Non-pigmented ciliary epithelial cell (primary cell): ENCODE measurements around the gene RCAN1.

Experiments used
- DNase-seq: peaks from one replicate; pipeline ENCODE4 v3.0.0-alpha.2; 2010; ENCODE audit warnings: low read depth

Gene RCAN1

GRCh38 chr21:34598931-34599400 is 15.9 kb downstream of the RCAN1 start:
- DNase-seq = no peak

- no peak for DNase-seq
These were observed 17.5 kb downstream of the RCAN1 start for GRCh38 chr21:34597406-34597805.

- no peak for DNase-seq
These were observed 18.2 kb downstream of the RCAN1 start for GRCh38 chr21:34596561-34597271.

GRCh38 chr21:34595457-34595856 is 19.5 kb downstream of the RCAN1 start:
- no peak for DNase-seq

GRCh38 chr21:34594566-34595234 is 20.2 kb downstream of the RCAN1 start:
- DNase-seq = no peak

GRCh38 chr21:34593954-34594531 is 20.9 kb downstream of the RCAN1 start:
- DNase-seq = no peak

GRCh38 chr21:34593423-34593822 is 21.5 kb downstream of the RCAN1 start:
- DNase-seq = no peak

- no peak for DNase-seq
These were observed 22.6 kb downstream of the RCAN1 start for GRCh38 chr21:34592120-34592955.

- no peak for DNase-seq
These were observed 24.4 kb downstream of the RCAN1 start for GRCh38 chr21:34590520-34590919.

GRCh38 chr21:34589511-34590282 is 25.2 kb downstream of the RCAN1 start:
- no peak for DNase-seq

GRCh38 chr21:34583926-34584563 is 30.9 kb downstream of the RCAN1 start:
- no peak for DNase-seq

- DNase-seq = no peak
These were observed 32.3 kb downstream of the RCAN1 start for GRCh38 chr21:34582506-34583150.

GRCh38 chr21:34580181-34580700 is 34.7 kb downstream of the RCAN1 start:
- no peak for DNase-seq

- DNase-seq = peak; percentile 34
These were observed 35.5 kb downstream of the RCAN1 start for GRCh38 chr21:34579411-34579810.

- DNase-seq = no peak
These were observed 38.8 kb downstream of the RCAN1 start for GRCh38 chr21:34576041-34576511.

- no peak for DNase-seq
These were observed 40.0 kb downstream of the RCAN1 start for GRCh38 chr21:34574601-34575529.

GRCh38 chr21:34571994-34572393 is 42.9 kb downstream of the RCAN1 start:
- DNase-seq = no peak

- no peak for DNase-seq
These were observed 44.6 kb downstream of the RCAN1 start for GRCh38 chr21:34570313-34570712.

- DNase-seq = no peak
These were observed 45.4 kb downstream of the RCAN1 start for GRCh38 chr21:34569381-34569979.
